ENCODE data around the gene NR3C2.

Gene NR3C2

DNA sequence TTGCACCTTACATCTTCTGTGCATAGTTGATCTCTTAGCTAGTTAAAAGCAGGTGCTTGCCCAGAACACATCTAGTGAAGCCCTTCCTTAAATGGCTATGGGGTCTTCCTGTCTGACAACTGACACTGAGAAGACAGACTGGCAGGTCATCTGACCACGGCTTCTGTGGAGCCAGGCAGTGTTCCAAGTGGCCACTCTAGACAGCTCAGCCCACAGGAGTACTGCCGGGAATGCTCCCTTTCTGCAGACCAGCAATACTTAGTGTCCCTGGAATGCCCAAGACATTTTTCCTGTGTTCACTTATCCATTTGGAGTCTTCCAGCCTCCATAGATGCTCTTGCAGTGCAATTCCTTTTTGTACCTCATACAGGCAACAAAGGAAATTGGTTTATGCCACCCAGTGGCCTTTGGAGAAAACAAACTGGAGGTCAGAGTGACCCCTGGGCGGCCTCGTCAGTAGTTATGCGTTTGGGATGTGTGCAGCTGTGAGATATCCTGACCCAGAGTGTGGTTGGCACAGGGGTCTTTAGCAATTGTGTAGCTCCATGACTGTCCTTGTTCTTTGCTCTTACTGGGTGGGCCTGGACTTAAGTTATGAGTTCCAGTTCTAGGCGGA, 374.8 kb downstream of the NR3C2 start:
- DNase-seq, result no peak

DNA sequence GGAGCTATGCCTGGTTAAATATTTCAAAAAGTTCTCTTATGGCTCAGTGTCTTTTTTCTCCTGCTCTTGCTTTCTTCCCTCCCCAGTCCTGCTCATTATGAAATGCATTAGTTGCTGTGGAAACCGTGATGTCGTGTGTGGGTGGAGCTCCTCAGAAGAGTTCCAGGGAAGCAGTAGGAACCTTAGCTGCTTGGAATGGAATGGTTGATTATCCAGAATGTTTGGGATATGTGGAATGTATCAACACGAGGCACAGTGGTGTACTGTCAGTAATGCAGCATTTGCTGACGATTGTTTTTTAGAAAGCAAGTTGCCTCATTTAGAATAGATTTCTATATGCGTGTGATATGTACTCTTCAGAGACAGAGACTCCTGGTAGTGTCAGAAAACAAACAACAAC, 377.1 kb downstream of the NR3C2 start:
- DNase-seq, result no peak

DNA sequence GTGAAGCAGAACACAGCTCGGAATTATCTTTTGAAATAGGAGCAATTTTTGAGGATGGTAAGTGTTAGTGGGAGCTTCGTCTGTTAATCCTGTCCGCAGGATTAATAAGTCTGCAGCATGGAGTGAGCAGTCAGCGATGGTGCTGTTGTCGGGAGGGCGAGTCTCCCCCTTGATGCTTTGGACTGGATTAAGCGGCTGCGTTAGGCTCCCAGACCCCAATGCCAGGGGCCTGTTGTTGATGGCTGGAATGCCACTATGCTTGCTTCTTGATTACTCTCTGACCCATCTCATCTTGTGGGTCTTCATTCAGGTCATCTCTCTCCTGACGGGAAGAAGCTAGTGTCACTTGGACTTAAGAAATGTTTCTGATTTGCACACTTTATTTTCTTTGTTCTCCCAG, 377.8 kb downstream of the NR3C2 start:
- no peak for DNase-seq

DNA sequence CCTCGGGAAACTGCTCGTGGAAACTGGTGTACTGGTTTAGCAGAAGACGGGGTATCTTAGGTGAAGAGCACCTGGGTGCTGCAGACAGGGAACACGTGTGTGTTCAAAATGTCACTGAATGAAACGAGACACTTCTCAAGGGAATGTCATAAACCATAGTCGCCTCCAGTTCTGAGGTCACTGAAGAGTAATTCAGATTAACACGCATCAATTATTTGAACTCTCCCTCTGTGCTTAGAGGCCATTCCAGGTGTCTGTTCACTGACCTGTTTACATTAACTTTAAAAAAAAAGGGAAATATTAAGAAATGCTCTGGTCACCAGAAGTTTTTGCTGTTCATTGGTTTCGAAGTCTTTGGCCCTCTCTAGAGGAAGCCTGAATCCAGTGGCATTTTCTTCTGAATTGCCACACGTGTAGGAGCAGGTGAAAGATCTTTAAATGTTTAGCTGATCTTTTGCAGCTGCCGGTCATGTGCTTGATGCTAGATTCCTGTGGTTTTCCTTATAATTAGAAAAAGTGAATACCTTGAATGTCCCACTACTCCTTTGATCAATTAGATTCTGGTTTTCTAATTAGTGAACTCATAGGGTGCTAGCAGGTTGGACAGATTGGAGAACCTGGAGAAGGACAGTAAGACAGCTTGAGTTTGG, 379.8 kb downstream of the NR3C2 start:
- no peak for DNase-seq

DNA sequence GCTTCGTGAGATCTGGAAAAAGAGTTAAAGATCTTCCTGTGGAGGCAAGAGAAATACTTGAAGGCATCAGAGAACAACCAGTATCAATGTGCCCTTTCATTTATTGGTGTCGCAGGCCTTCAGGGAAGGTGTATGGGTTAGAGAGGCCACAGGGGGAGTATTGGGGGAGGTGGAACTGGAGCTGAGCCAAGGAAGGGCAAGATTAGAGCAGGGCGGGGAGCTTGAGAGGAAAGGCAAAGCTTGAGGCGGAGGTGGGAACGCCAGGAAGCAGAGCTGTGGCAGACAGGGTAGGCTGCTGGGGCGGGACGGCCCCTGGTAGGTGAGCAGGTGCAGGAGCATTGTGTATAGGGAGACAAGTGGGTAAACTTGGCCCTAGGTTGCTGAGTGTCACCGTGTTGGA, 380.4 kb downstream of the NR3C2 start:
- no peak for DNase-seq

DNA sequence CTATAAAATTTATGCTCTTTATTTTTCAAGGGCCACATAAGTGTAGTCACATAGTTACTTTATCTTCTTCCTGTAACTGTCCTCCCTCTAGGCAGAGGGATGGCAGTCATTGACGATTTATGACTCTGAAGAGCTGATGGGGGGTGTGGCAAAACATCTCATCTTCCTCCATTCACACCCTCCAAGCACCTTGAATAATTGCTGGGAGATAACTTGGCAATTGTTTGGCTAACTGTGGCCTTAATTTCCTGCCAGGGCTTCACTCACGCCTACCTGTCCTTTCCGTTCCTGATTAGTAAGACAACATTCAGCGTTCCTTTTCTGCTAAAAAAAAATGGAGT, 381.1 kb downstream of the NR3C2 start:
- DNase-seq, result no peak

DNA sequence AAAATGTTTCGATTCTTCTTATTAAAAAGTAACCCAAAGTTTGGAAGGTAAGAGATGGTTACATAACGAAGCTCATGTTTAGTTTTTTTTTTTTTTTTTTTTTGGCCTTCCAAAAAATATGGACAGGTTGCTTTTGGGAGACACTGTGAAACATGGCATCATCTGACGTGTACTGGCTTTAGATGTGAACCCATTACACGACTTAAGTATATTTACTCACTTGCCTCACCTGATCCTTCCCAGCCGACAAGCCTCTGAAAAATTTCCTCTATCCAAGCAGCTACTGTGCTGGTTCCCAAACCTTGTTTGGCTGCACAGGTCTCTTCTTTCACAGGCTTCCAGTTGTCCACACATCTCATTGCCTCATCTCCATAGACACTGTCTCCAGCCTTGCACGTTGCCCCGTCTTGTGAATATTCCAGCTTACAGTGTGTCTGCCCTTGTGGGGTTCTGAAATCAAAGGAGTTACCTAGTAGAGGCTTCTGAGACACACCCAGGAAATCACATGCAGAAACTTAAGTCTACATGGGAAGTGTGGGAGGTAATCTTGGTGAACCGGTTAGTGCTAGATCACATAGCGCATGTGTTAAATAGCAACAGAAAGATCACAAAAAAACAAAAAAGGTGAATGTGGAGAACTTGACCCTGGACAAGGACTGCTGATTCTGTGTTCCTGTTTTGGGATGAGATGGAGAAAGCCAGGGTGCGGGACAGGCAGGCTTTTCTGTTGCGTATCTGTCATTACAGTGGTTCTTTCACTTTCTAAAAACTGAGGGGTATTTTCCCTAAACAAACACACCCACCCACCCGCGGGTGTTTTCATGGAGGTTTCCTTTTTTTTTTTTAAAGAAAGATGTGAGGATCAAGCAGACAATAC, 381.7 kb downstream of the NR3C2 start:
- no peak for DNase-seq

DNA sequence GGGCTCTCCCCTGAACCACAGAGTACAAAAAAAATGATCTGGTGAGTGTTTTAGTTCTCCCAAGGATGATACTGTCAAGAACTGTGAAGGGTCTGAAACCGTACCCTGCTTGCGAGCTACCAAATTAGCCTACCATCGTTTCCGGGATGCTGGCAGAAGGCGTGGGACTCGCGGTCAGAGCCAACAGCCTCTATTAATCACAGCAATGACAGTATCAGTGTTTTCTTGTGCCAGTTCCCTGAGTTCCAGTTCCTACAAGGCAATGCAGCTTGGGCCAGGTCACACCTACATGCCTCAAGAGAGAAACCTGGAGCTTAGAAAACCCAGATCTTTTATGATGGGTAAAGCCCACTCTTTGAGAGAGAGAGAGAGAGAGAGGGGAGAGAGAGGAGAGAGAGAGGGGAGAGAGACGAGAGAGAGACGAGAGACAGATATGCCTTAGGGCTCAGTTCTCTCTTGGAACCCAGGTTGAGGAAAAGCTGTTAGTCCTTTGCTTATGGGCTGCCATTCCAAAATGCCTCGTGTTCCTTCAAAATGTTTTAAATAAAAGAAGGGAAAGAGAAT, 382.5 kb downstream of the NR3C2 start:
- no peak for DNase-seq

DNA sequence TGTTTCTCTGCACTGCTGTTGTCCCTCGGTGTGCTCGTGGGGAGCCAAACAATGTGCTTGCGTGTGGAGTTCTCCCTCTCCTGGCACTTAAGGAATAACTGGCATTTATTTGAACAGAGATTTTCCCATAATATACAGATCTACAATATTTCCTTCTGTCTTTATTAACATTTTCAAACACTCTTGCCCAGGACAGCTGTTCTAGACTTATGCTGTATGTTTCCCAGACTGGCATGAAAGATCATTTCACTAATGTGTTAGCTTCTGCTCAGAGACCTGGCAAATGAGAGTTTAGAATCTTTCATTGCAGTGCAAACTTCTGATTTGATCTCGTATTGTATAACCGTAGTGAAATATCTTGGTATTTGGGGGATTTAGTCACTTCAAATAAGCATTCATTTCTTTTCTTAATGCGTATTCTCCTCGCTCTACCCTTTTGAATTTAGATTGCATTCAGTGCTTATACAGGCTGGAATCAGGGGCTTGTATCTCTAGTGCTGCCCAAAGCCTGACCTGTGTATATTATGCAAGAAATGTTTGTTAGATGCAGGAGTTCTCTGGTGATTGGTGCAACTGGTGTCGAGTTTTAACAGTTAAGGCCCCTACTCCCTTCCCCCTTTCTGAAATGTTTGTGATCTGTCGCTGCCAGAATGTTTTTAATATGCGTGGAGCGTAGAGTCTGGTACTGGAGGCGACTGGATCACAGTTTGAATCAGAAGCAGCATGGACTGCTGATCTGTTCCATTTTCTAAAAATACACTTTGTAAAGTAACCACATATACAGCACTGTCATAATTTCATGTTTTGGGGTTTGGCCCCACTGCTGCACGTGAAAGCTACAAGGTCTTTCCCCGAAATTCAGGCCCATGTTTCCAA, 384.0 kb downstream of the NR3C2 start:
- DNase-seq, result no peak

DNA sequence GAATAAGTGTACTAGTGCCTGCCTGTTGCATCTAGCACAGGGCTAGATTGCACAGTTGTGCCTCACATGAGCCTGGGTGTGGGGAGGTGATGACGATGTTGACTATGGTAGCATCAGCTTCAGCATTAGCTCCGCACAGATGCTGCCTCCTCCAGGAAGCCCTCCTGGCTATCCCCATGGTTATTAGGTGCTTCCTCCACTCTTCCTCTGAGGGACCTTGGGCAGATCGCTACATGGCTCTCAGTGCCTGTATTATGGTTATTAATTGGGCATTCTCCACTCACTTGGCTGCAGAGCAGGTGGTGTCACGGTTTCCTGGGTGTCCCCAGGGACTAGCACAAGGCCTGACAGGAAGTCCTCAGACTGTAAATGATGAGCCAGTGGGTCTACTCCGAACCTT, 384.7 kb downstream of the NR3C2 start:
- DNase-seq, result no peak

DNA sequence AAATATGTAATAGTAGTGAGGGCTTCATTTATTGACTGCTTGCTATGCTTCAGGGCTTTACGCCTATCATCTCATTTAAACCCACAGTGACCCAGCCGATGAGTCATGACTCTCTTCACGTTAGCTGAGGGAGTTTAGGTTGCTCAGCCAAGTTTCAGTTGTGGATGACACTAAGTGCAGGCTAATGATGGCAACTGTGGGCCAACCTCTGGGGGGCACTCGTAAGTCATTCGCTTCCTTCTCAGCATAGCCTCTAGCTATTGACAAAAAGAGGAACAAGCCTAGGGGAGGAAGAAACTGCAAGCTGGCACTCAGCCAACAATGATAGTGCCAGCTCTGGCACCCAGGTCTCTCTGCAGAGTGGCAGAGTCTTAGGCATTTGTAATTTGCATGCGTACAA, 385.3 kb downstream of the NR3C2 start:
- no peak for DNase-seq

DNA sequence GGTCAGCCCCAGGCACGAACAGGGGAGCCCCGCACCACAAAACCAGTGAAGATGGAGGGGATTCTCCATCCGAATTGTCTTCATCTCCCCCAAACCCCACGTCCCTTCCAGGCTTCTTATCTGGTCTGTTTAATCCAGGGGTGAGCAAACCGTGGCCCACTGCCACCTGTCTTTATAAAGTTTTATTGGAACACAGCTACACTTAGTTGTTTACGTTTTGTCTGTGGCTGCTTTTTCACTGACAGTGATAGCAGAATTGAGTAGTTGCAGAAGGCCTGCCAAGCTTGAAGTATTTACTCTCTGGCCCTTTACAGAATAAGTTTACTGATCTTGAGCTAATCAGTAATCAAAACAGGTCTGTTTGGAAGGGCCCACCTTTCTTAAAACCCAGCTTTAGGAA, 386.4 kb downstream of the NR3C2 start:
- no peak for DNase-seq

DNA sequence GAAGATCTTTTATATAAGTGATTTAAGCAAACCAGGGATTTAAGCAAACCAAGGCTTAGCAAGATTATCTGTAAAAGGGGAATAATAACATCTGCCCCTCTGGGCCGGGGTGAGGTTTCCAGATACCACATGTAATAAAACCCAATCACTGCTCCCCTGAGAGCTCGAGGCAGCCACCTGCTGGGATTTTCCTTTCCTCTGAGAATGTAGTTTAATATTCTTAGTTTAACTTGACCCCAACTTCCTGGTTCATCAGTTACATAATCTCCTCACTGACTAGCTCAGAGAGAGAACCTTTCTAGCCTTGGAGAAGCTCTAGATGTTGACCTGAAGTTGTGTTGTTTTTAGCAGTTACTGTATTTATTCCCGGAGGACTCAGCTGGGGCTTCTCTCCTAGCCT, 387.9 kb downstream of the NR3C2 start:
- no peak for DNase-seq

DNA sequence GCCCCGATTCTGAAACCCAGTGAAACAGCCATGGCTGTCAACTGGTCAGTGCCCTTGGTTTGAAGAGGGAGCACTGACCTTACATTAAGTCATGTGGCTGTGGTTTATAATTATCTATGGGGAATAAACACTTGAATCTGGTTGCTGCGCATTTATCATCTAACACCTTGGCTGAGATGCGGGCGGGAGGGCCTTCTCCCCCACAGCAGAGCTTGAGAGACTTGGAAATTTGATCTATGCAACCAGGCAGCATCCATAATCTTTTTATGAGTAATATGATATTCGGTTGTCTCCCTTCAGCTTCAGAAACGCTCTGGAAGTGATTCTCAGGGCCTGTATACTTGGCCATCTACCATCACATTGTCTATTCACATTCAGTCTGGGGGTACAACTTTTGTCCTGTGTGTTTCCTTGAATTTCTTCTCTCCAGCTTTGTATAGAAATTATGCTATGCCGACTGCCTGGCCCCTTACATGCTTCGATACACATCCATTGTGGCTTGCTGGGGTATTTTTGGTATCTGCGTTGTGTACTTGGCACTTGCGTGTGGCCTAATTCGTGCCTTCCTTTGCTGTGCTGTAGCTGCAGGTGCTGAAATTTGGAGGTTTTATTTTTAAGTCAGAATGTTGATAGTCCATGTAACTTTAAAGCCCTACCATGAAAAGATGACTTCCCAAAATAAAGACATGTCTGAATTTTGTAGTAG, 388.8 kb downstream of the NR3C2 start:
- no peak for DNase-seq

DNA sequence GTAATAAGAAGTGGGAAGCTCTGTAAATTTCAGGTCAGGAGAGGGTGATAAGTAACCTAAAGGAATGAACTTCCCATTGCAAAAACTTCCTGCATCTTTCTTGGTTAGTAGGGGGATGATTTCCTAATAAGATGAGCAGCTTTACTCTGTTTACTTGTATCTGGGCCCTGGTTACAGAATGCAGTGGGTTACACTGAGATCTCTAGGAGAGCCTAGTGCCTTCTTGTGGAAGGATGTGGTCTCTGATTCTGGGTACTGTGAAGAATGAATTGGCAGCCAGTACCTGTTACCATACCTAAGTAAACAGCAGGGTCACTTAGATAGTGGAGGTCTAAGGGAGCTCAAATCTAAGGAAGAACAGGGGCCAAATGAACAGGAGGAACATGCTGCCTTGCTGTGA, 389.8 kb downstream of the NR3C2 start:
- DNase-seq, result no peak

DNA sequence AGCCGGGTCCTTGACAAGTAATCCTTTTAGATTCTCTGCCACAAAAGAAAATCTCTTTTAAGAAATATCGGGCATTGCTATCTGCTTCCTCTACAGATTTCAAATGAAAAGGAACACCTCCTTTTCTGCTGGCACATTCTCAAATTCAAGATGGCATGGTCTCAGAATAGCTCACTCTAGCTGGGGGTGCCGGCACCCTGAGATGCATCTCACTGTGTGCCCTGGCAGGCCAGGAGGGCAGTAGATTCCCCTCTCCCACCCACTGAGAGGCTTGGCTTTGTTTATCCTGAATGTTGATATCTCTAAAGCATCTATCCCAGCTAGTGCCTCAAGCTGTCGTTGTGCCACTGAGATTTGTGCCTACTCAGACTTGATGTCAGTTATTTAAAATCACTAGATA, 390.8 kb downstream of the NR3C2 start:
- no peak for DNase-seq

DNA sequence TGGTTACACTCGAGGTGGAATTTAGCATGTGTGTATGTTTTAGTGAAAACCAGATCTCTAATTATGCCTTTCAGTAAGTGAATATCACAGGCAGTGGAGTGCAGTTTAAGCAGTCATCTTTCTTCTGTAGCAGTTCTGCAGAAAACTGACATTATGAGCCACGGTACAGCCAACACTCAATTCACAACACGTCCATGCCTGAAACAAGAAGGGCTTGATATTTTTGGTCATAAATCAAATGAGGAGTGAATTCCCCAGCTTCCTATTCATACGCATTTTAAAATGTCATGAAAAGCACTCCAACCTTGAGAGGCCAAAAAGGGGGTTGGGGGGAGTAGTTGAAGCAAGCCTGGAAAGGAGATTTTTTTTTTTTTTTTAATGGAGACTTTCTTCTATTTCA, 393.6 kb downstream of the NR3C2 start:
- no peak for DNase-seq

DNA sequence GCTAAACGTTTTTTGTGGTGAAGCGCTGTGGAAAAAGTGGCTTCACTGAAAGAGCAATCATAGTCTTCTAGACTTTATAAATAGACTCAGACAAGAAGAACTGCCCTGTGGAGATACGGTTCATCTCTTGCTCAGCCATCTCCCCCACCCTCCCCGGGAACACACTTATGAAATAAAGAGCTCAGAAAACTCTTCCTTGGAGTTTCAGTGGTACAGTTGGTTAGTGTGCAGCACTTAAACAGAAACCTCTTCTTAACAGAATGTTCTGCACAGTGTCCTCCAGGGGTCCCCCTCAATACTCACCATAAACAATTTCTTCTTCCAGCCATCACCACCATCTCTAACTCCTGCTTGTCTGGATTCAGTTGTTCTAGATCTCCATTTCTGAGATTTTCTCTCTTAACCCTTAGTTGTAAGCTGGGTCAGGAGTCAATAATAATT, 397.3 kb downstream of the NR3C2 start:
- DNase-seq, result no peak

DNA sequence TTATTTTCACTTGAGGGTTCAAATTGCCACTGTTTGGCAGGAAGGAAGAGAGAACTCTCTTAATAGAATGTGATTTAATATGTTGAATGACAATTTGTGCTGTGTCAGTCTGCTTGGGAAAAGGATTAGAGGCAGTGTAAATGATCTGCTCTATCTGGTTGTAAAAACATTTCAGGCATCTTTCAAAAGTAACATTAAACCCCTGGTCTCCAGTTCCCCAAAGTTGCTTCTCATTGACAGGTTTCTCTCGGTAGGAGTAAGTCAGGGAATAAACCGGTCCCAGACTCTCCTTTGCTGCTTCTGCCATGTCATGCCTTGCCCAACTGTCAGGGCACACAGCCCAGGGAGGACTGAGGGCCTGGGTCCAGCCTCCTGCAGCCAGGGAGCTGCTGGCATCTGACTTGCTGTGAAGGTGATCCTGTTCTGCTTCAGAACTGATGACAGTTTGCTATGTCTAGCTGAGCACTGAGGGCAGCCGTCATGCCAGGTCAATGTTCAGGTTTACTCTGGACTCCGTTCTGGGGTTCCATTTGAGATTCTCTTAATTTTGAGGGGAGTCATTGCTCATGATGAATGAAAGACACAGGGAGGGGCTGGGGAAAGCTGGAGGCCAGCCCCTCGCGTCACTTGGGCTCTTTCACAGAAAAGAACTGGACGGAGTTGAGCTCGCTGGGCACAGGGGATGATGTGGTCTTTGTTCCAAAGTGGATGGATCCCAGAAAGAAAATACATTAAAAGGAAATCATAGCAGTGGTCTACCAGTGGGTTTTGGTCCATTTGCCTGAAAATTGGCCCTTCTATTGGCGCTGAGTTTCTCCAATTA, 397.9 kb downstream of the NR3C2 start:
- no peak for DNase-seq

DNA sequence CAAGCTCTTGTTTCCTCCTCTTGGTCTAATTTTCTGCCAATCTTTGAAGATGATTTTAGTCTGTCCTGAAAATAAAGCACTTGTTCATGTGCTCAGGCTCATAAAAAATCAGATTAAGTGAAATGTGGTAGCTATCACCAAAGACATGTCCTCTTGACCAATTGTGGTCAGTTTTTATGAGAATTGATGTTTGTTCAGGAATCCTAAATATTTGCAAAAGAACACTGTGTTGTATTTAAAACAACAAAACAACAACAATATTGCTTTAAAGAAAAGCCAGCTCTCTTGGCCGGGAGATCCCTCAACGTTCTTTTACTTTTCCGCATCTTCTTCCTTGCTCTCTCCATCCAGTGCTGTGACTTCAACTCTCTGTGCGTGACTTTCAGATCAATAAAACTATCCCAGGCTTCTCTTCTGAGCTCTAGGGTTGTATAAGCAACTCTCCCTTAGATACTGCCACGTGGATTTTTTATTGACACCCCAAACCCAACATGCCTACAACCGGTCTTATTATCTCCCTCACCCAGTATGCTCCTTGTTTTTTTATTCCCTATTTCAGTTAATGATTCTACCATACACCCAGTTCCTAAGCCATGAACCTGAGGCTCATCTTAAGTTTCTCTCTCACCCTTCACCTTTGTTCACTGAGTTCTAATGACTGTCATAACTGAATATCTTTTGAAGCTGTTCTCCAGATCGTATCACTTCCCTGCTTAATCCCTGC, 400.4 kb downstream of the NR3C2 start:
- no peak for DNase-seq

DNA sequence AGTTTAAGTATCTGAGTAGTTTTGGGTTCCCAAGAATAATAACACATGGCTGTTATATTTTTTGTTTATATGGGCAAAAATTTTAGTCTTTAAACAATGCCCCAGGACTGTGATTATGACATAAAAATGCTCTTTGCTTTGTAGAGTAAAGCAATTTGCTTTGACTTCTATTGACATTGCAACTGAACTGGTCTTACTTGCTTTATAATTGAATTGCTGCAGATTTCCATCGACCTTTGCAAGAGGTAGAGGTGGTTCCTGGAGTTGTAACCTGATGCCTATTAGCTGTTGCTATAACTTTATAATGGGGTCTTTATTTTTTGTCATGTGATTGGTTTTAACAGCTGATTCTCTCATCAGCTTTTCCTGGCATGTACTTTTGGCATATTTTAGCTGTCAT, 407.4 kb downstream of the NR3C2 start:
- DNase-seq, result no peak

Data from SHP77 (cell line).